ENCODE measurements around the gene QSOX1. TPM values are rescaled to one million over a fixed set of nuclear protein-coding genes. Genes with fewer than 3 reads are reported as not detected.

Gene QSOX1
- total RNA-seq, 4 donors from 2014 or later = 109 to 124 (median 119) TPM

DNA sequence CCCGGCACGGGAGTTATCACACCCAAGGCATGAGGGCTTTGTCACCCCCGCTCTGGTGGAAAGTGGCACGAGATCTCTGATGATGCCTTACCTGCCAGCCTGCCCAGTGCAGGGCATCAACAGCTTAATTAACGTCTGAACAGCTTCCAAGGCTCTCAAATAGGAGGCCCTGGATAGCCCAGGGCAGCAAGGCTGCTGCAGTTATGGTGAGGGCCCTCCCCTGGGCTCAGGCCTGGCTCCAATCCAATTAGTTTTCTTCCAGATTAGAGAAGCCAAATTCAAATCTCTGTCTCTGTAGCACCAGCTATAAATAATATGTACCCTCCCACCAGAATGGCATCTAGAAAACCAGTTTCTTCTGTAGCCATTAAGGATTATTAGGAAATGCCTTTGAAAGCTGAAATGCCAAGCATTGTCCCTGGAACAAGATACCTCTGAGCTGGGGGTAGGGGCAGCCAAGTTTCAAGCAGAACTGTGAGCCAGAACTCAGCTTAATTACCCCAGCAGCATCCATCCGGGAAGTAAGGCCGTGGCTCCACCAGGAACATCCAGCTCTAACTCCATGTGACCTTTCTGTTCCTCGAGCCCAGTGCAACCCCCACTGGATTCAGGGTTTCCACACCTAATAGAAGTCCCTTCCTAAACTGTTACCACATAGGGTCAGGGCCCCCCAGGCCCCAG, 12.5 kb downstream of the QSOX1 start:
- in situ Hi-C loops (cut with MboI; ENCODE audit: low pct_ligation_motif_present in 1 of 4, low pct_unique_long_range_greater_than_20kb in 1 of 4, low sequenced_read_pairs in 3 of 4) (loop anchor here in 1 of 4 donors (25.0 kb wide), 1 partner anchor 305 kb away; no protein-coding TSS in a partner anchor), intact Hi-C loops (cut with DNase I; ENCODE audit: low total_unique reads) (no loop called here)
- Histone ChIP-seq H3K4me1 (peaks cover 9 to 51% (median 34%) of the 10 kb centered on the region in 4 donors), H3K27ac (peak overlapping the region; percentile 74 to 82 (median 78)), H3K27me3 (no peaks in the 10 kb centered on the region), H3K36me3 (no peaks in the 10 kb centered on the region), H3K9me3 (no peaks in the 10 kb centered on the region), H3K4me3 (no peak overlapping the region)
- no peak for DNase-seq
- WGBS, 2 donors (ENCODE audit: low coverage in 1 of 2) = 20 to 60% methylated on average over 2 to 6 of the region's 8 CpGs
- TF ChIP-seq POLR2A (IDR thresholded peaks at IDR 0.05) (no peak), EP300 (IDR thresholded peaks at IDR 0.05; ENCODE audit: low read depth) (no peak), POLR2AphosphoS5 (IDR thresholded peaks at IDR 0.05) (no peak)
- TF ChIP-seq, protein P1, sequence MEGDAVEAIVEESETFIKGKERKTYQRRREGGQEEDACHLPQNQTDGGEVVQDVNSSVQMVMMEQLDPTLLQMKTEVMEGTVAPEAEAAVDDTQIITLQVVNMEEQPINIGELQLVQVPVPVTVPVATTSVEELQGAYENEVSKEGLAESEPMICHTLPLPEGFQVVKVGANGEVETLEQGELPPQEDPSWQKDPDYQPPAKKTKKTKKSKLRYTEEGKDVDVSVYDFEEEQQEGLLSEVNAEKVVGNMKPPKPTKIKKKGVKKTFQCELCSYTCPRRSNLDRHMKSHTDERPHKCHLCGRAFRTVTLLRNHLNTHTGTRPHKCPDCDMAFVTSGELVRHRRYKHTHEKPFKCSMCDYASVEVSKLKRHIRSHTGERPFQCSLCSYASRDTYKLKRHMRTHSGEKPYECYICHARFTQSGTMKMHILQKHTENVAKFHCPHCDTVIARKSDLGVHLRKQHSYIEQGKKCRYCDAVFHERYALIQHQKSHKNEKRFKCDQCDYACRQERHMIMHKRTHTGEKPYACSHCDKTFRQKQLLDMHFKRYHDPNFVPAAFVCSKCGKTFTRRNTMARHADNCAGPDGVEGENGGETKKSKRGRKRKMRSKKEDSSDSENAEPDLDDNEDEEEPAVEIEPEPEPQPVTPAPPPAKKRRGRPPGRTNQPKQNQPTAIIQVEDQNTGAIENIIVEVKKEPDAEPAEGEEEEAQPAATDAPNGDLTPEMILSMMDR (IDR thresholded peaks at IDR 0.05) = no peak

DNA sequence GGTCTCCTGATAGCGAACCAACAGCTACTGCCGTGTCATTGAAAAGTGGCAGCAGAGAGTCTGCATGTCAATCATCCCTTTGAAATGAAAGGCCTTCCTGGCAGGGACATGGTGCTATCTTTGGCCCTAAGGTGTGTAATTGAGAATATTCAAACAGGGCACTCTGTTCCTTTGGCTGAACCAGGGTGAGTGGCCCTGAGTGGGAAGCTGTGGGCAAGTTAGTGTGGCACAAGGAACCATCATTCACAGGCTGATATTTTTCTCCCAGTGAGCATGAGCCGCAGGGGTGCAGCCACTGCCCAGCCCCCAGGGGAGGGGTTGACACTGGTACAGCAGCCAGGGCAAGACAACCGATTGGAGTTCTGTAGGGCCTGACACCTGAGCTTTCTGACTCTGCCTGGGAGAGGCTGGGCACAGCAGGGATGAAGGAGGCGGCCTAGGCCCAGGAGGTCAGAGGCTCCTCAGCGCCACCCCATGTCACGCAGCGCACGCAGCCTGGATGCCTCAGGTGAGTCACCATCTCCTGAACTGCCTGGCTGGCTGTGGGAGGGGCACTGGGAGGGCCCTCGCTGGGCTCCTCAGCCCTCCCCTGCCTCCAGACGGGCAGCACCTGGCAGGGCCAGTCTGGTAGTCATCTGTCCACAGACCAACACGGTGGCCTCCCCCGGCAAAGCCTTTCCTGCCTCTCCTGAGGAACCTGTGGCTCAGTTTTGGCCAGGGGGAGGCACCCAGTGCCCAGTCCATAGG, 13.2 kb downstream of the QSOX1 start:
- peak overlapping the region; percentile 74 to 82 (median 78) for H3K27ac ChIP-seq
- no peak overlapping the region for H3K4me3 ChIP-seq
- WGBS, 2 donors (ENCODE audit: low coverage in 1 of 2) = 69% methylated on average over 13 of the region's 13 CpGs; no CpG with 5 or more reads in 1 of the 2 donors
- in situ Hi-C loops (cut with MboI; ENCODE audit: low pct_ligation_motif_present in 1 of 4, low pct_unique_long_range_greater_than_20kb in 1 of 4, low sequenced_read_pairs in 3 of 4) (loop anchor here in 1 of 4 donors (25.0 kb wide), 1 partner anchor 306 kb away; no protein-coding TSS in a partner anchor), intact Hi-C loops (cut with DNase I; ENCODE audit: low total_unique reads) (no loop called here)
- no peaks in the 10 kb centered on the region for H3K36me3 ChIP-seq
- peak; percentile 61 for TF ChIP-seq POLR2A (IDR thresholded peaks at IDR 0.05)
- peak; percentile 72 to 93 (median 83) for TF ChIP-seq POLR2AphosphoS5 (IDR thresholded peaks at IDR 0.05)
- TF ChIP-seq, protein P1 (IDR thresholded peaks at IDR 0.05) = no peak
- H3K27me3 ChIP-seq = no peaks in the 10 kb centered on the region
- H3K9me3 ChIP-seq = no peaks in the 10 kb centered on the region
- H3K4me1 ChIP-seq = peaks cover 9 to 44% (median 34%) of the 10 kb centered on the region in 4 donors
- DNase-seq = peak; percentile 92

- H3K27ac ChIP-seq = peak overlapping the region; percentile 74 to 82 (median 78)
- WGBS, 2 donors (ENCODE audit: low coverage in 1 of 2) = 48 to 54% methylated on average over 4 to 12 of the region's 12 CpGs
- H3K4me3 ChIP-seq = no peak overlapping the region
- no peaks in the 10 kb centered on the region for H3K9me3 ChIP-seq
- H3K27me3 ChIP-seq = no peaks in the 10 kb centered on the region
- TF ChIP-seq POLR2AphosphoS5 (IDR thresholded peaks at IDR 0.05) (peak; percentile 66 to 91 (median 81)), POLR2A (IDR thresholded peaks at IDR 0.05) (peak; percentile 54), EP300 (IDR thresholded peaks at IDR 0.05; ENCODE audit: low read depth) (no peak)
- TF ChIP-seq, protein P1 (IDR thresholded peaks at IDR 0.05) = peak in 4 of 5 experiments; percentile 41 to 68 (median 50)
- H3K4me1 ChIP-seq = peaks cover 14 to 49% (median 40%) of the 10 kb centered on the region in 4 donors
- in situ Hi-C loops (cut with MboI; ENCODE audit: low pct_ligation_motif_present in 1 of 4, low pct_unique_long_range_greater_than_20kb in 1 of 4, low sequenced_read_pairs in 3 of 4) = loop anchor here in 1 of 4 donors (25.0 kb wide), 1 partner anchor 307 kb away; no protein-coding TSS in a partner anchor
- intact Hi-C loops (cut with DNase I; ENCODE audit: low total_unique reads) = no loop called here
- DNase-seq = peak; percentile 83
- no peaks in the 10 kb centered on the region for H3K36me3 ChIP-seq
Observed at GRCh38 chr1:180168786-180169639, 14.3 kb downstream of the QSOX1 start.

Data from transverse colon (tissue), 4 donors.